Measurements from ENCODE around the gene AMELY. TPM values are rescaled to one million over a fixed set of nuclear protein-coding genes. Genes with fewer than 3 reads are reported as not detected.

Gene AMELY
- total RNA-seq, 1 experiment from 2014 or later, result not detected

Other genes starting within 250 kb of the AMELY start
- gene TBL1Y, start 1.1 kb downstream of the AMELY start, total RNA-seq (2021), result not detected in 2 replicates

Measured in A673 (cell line).